Right renal cortex interstitium (tissue), 3 donors: ENCODE measurements around the gene SNIP1. TPM values are rescaled to one million over a fixed set of nuclear protein-coding genes. Genes with fewer than 3 reads are reported as not detected.
"Not testable (repeated sequence)": the region's sequence is repeated elsewhere in the genome, so short reads cannot be mapped to it uniquely, and the experiment has no call there.

Experiments
- DNase-seq, 3 donors: peaks; one replicate each; pipeline ENCODE4 v3.0.0-alpha.2; 2013; ENCODE audit warnings: low read depth in 3 of 3, low spot score in 2 of 3
- polyA plus RNA-seq, 3 donors: library from polyadenylated mRNA; unstranded; fragments of 120-200 nt; gene quantifications; one replicate each; pipeline ENCODE4 v1.2.1, GENCODE V29; 2013; ENCODE audit not compliant: insufficient read length in 3 of 3

The SNIP1 gene
- polyA plus RNA-seq, 3 donors: 13.4 to 15.1 (median 13.4) TPM

- no peak for DNase-seq
These were observed 6.5 kb upstream of the SNIP1 start for GRCh38 chr1:37560401-37561132.

- not testable (repeated sequence) for DNase-seq
These were observed 5.9 kb upstream of the SNIP1 start for GRCh38 chr1:37559957-37560379.

DNA sequence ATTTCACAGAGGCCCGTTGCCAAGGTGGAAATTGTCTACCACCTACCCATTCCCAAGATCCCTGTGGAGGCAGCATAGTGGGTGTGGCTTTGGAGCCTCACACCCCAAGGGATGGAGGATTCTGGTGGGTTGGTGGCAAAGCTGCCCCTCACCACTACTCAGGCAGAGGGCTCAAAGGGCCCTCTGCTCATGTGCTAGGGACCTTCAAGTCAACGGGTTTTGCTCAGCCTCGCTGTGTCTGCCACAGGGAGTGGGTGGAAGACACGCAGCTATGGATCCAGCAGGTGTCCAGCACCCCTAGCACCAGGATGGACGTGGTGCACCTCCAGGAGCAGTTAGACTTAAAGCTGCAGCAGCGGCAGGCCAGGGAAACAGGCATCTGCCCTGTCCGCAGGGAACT, 5.0 kb upstream of the SNIP1 start:
- no peak for DNase-seq

GRCh38 chr1:37558411-37558810, 4.3 kb upstream of the SNIP1 start:
- DNase-seq: no peak

- DNase-seq: no peak
These were observed 3.3 kb upstream of the SNIP1 start for GRCh38 chr1:37557402-37557801.

DNA sequence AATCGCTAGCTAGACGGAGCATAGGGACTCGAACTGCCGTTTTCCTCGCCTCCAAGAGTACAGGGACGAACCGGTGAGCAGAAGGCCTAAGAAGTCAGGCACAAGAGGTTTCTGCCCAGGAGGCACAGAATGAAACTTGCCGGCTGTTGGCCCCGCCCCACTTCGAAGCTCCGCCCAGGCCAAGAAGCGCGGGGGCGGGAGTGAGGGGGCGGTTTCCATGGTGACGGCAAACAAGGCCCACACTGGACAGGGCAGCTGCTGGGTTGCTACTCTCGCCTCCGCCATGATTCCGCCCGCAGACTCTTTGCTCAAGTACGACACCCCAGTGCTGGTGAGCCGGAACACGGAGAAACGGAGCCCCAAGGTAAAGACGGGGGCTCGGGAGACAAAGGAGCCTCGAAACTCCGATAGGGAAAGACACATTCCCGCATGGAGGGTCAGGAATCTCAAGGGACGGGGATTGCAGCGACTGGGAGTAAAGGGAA, 2.7 kb upstream of the SNIP1 start, which contains the start of gene DNALI1:
DNALI1 (plus strand) TSS at position 229 of the 485 bp plus-strand sequence; CDS start at position 284, 55 bp downstream.
- DNase-seq: peak; percentile 62 to 80 (median 80)

GRCh38 chr1:37553598-37553926, 531 bp downstream of the SNIP1 start:
- no peak for DNase-seq

- no peak for DNase-seq
These were observed 4.8 kb downstream of the SNIP1 start for GRCh38 chr1:37549341-37549740.

DNA sequence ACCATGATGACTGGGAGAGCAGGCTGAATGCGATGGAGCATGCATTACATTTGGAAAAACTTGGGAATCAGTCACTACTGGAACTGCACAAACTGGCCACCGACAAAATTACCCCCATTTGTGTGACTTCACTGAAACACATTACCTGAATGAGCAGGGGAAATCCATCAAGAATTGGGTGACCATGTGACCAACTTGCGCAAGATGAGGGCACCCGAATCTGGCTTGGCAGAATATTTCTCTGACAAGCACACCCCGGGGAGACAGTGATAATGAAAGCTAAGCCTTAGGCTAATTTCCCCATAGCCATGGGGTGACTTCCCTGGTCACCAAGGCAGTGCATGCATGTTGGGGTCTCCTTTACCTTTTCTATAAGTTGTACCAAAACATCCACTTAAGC, 9.1 kb downstream of the SNIP1 start:
- DNase-seq: no peak

DNA sequence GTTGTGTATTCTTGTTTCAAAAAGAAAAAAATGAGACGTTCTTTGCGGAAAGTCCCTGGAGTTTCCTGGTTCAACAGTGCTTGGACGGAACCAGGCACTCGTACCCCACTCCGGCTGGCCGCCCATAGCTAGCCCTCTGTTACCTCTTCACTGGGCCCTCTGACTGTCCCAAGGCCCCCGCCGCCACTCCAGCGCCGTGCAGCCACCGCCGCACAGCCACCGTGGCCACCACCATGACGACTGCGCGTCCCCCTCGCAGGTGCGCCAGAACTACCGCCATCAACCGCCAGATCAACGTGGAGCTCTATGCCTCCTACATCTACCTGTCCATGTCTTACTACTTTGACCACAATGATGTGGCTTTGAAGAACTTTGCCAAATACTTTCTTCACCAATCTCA, 9.6 kb downstream of the SNIP1 start:
- DNase-seq: no peak

- DNase-seq: no peak
These were observed 13.9 kb downstream of the SNIP1 start for GRCh38 chr1:37540036-37540785.

GRCh38 chr1:37539154-37539553, 14.9 kb downstream of the SNIP1 start:
- DNase-seq: not testable (repeated sequence)

GRCh38 chr1:37537378-37537777, 16.7 kb downstream of the SNIP1 start:
- no peak for DNase-seq

DNA sequence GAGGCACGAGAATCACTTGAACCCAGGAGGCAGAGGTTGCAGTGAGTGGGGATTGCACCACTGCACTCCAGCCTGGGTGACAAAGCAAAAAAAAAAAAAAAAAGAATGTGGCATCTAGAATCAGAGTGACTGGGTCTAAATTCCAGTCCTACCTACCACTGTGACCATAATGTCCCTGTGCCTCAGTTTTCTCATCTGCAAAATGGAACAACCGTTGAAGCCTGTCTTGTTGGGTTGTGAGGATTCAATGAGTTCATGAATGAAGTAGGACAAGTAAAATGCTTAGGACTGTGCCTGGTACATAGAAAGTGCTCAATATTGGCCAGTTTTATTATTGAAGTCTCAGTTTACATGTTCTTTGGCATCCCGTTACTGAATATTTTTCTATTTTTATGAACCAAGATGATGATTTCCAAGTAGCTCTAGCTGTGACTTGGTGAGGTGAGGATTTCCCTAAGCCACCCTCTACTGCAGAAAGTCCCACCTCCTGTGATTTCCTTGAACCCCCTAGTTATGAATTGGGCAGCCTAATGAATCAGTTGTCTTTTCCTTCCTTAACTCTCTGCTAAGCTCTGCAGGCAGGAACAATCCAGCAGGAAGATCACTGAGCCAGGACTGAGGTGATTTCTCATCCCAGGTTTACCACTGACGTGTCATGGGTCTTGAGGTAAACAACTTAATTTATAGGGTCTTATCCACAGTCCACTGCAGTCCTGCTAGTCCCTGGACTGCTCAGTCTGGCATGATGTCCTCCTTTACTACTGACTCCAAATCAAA, 20.6 kb downstream of the SNIP1 start:
- no peak for DNase-seq

GRCh38 chr1:37532418-37533156, 21.5 kb downstream of the SNIP1 start:
- not testable (repeated sequence) for DNase-seq

DNA sequence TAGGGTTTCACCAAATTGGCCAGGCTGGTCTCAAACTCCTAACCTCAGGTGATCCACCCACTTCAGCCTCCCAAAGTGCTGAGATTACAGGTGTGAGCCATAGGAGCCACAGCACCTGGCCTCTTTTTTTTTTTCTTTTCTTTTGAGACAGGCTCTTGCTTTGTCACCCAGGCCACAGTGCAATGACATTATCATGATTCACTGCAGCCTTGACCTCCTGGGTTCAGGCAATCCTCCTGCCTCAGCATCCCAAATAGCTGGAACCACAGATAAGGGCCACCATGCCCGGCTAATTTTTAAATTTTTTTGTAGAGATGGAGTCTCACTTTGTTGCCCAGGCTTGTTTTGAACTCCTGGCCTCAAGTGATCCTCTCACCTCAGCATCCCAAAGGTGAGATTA, 24.2 kb downstream of the SNIP1 start:
- DNase-seq: not testable (repeated sequence)

DNA sequence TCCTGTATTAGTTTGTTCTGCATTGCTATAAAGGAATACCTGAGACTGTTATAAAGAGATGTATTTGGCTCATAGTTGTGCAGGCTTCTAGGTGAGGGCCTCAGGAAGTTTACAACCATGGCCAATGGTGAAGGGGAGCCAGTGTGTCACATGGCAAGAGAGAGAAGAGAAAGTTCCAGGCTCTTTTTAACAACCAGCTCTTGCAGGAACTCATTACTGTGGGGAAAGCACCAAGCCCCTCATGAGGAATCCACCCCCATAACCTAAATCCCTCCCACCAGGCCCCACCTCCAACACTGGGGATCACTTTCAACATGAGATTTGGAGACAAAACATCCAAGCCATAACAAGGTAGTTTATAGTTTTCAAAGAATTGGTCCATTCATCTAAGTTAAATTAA, 34.5 kb downstream of the SNIP1 start:
- DNase-seq: no peak

- DNase-seq: not testable (repeated sequence)
These were observed 35.2 kb downstream of the SNIP1 start for GRCh38 chr1:37518929-37519328.

DNA sequence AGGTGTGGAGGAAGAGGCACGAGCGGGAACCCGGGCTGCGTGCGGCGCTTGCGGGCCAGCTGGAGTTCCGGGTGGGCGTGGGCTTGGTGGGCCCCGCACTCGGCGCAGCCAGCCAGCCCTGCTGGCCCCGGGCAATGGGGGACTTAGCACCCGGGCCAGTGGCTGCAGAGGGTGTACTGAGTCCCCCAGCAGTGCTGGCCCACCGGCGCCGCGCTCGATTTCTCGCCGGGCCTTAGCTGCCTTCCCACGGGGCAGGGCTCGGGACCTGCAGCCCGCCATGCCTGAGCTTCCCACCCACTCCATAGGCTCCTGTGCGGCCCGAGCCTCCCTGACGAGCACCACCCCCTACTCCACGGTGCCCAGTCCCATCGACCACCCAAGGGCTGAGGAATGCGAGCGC, 35.9 kb downstream of the SNIP1 start:
- DNase-seq: not testable (repeated sequence)

DNA sequence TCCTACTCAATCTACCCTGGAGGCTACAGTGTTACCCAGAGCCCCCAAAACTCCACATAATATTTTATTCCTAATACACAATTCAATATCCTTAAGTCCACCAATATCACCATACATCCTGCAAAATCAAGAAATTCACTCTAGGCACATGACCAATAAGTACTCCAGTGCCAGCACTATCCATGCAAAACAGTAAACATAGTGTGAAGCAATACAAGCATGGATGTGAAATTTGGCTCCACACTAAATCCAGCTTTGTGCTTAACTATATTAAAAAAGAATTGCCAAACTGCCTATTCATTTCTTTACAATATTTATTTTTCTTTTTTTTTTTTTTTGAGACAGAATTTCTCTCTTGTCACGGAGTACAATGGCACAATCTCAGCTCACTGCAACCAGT, 36.5 kb downstream of the SNIP1 start:
- no peak for DNase-seq
